HG02884 (cell line): ENCODE measurements around the gene UBR4.
"Not testable (repeated sequence)": the region's sequence is repeated elsewhere in the genome, so short reads cannot be mapped to it uniquely, and the experiment has no call there.

Experiments used
- ATAC-seq: cut with Tn5 transposase; IDR thresholded peaks from one replicate; pipeline ENCODE4 v1.9.1; 2021; ENCODE audit warnings: mild to moderate bottlenecking, moderate library complexity; ENCODE audit not compliant: unreplicated experiment

Gene UBR4

DNA sequence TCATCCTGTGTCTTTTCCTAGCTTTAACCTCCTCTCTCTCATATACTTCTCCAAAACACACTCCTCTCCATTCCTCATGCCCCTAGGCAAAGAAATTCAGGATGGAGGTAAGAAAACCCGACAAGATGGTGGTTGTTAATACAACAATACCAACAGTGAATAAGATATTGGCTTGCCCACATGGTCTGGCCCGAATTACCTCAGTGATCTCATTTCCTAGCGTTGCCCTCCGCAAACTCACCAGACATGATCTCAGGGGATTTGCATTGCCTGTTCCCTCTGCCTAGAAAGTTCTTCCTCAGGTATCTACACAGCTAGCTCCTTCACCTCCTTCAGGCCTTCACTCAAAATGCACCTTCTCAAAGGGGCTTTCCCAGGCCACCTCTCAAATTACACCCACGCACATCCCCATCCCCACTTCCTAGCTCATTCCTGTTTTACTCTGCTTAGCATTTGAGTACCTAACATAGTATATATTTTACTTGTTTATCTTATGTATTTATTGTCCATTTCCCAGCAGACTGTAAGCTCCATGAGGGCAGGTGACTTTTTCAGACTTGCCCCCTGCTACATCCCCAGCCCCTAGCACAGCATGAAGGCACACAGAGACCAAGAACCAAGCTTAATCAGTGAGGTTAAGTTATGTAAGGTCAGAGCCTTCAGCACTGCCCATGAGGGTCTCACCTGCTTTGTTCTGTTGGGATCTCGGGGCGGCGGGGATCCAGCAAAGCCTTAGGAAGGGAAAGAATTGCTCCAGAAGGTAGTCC, 10.2 kb upstream of the UBR4 start:
- ATAC-seq = no peak

DNA sequence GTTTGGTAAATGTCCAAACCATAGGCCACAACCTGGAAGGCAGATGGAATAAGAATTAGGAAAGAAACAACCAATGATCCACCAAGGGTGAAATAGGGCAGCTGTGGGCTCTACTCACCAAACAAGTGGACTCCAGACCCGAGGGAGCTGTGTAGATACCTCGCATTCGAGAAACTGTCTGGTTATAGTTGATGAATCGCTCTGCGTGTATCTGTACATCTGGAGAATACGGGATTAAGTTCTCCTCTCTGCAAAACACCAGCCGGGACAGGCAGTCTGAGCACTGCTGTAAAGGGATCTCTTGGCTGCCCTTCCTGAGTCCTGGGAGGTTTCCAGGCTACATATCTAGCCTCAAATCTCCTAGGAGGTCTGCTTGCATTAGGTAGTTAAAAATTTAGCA, 9.4 kb upstream of the UBR4 start:
- no peak for ATAC-seq

- ATAC-seq = not testable (repeated sequence)
Observed at GRCh38 chr1:19216585-19216984, 6.5 kb upstream of the UBR4 start.

- ATAC-seq = no peak
Observed at GRCh38 chr1:19213580-19213979, 3.5 kb upstream of the UBR4 start.

DNA sequence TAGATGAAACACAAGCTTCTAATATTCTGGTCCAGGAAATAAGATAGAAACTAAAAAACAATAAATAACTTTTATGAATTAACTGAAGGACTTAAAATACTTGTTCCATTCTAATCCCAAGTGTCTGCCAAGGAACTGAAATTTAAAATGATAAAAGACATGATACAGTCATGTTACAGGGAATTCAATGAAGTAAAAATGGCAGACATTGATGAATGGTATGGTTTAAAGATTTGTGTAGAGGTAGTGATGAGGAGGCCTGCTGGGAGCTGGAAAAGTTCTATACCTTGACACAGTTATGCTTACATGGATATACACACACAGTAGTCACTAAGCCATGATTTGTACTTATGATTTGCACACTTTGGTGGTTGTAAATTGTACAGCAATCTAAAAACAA, 2.1 kb upstream of the UBR4 start:
- no peak for ATAC-seq

GRCh38 chr1:19210772-19211549, 895 bp upstream of the UBR4 start:
- no peak for ATAC-seq

DNA sequence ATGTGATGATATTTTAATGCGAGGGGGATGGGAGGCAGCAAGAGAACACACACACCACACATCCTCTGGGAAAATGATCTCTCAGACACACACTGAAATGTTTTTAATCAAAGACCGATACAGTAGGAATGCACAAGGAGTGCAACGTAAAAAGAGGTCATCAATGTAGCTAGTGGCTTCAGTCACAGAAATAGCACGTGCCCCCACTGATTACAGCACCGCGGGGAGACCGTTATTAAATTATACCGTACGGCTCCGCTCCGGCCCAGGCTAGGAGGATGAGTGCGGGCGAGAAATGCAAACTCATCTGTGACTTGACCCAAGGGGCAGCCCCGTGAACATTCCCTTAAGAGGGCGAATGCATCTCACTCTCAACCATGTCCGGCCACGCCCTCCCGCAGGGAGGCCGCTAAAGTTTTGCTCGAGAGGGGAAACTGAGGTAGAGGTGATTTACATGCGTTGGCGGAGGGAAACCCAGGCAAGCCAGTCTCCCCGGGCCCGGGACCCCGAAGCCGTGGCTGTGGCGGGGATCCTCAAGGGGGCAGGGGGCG, 552 bp downstream of the UBR4 start:
- ATAC-seq = no peak

DNA sequence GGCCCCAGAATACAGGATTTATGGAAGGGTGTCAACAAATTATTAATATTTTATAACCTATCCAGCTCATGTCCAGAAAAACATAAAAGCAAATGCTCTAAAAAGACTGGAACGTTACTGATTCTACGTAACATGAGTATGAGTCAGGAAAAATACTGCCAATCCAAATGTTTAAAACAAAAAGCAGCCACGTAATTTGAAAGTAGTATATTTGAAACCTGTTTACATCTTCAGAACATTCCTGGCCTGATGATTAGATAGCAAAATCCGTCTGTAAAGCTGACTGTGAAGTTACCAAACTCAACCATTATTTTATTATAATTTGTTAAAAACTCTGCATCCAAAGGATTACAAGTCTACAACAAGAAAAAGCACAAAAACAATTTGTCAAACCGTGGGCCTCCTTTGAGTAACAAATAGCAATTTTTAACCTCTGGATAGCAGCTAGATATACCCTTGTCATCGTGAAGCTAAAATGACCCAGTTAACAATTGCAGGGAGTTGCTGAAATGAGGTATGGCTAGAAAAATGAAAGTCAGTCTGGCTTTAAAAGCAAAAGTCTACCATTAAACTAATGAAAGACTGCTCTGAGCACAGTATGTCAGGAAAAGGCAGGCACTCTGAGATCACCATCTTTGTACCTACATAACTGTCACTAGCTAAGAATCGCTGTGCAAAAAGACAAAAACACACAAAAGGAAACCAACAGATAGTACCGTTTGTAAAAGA, 1.2 kb downstream of the UBR4 start:
- no peak for ATAC-seq

DNA sequence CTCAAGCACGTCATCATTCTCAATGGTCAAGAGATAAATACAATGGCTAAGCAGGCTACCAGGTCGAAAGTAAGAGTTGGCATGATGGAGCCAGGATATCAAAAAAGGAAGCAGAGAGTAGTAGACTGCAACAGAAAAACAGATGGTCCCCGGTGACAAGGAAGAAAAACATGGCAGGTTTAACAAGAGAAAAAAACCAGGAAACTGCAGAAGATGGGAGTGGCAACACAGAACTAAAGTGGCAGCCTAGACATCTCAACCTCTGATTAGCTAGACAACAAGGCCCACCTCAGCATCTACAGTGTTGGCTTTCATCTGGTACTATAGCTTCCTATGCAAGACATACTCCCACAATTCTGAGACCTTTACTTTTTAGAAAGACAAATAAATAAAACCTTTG, 3.1 kb downstream of the UBR4 start:
- ATAC-seq = no peak

DNA sequence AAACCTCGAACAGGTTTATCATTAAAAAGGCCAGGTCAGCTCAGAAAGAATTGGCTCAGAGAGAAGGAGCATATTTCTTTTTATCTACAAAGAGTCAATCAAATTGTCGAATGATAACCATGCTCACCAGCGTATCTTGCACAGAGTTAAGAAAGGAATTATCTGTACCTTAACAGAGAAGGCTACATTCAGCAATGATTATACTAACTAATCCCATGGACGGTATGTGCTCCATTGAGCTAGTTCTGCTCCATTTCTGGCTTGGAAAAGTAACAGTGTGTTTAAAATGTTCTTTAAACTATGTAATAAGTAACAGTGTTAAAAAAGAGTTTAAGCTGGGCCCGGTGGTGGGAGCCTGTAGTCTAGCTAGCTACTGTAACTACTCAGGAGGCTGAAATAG, 4.2 kb downstream of the UBR4 start:
- ATAC-seq = no peak

DNA sequence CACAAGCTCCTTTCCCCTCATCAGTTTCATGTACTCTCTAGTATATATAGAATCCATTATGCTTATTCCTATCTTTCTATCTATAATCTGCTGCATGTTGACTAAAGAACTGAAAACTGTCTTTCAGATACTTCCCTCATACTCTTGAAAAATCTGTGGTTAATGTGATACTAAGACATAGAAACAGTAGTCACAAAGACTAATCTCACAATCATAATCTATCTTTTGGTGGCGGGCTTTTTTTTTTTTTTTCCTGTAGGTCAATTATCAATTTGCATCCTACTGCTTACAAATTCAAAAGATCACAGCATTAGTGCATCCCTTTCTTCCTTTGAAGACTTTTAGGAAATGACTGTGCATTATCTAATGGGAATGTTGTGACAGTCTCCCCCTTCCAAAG, 4.7 kb downstream of the UBR4 start:
- no peak for ATAC-seq

GRCh38 chr1:19204446-19205266, 5.4 kb downstream of the UBR4 start:
- ATAC-seq = no peak

GRCh38 chr1:19203440-19203839, 6.6 kb downstream of the UBR4 start:
- no peak for ATAC-seq

GRCh38 chr1:19202396-19202795, 7.7 kb downstream of the UBR4 start:
- ATAC-seq = no peak

DNA sequence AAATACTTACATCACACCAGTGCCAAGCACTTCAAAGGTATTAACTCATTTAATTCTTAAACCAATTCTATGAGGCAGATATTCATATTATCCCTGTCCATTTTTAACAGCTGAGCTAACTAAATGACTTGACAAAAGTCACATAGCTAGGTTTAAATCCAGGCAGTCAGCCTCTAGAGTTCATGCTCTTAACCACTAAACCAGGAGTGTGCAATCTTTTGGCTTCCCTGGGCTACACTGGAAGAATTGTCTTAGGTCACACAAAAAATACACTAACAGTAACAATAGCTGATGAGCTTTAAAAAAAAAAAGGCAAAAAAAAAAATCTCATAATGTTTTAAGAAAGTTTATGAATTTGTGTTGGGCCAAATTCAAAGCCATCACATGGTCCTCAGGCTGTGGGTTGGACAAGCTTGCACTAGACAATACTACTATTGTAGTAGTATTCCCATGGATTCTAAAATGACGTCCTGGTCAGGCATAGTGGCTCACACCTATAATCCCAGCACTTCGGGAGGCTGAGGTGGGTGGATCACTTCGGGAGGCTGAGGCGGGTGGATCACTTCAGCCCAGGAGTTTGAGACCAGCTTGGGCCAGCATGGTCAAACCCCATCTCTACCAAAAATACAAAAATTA, 10.0 kb downstream of the UBR4 start:
- ATAC-seq = no peak

- no peak for ATAC-seq
Observed at GRCh38 chr1:19199329-19199968, 10.6 kb downstream of the UBR4 start.

GRCh38 chr1:19198820-19199219, 11.2 kb downstream of the UBR4 start:
- ATAC-seq = no peak

- no peak for ATAC-seq
Observed at GRCh38 chr1:19197845-19198244, 12.2 kb downstream of the UBR4 start.

DNA sequence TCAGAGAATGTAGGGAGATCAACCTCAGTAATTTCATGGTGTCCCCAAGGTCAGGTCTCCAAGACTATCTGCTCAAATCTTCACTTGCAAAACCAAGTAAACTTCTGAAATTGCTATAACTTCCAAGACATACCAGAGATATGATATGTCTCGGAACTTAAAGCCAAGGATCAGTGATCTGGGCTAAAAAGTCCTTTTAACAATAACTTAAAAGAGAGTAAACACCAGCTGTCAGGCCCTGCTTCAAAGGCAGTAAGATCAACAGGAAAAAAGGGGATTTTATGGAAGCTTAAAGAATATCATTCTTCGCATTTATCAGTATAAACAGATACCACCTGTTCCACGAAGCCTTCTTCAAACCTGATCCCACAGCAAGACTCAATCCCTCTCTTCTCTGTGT, 13.7 kb downstream of the UBR4 start:
- ATAC-seq = no peak

GRCh38 chr1:19193004-19193403, 17.1 kb downstream of the UBR4 start:
- no peak for ATAC-seq
